ENCODE measurements around the gene MRPS2. TPM values are rescaled to one million over a fixed set of nuclear protein-coding genes. Genes with fewer than 3 reads are reported as not detected.

MRPS2 gene
- total and polyA plus RNA-seq, 10 donors = 19.2 to 40.6 (median 30.5) TPM

DNA sequence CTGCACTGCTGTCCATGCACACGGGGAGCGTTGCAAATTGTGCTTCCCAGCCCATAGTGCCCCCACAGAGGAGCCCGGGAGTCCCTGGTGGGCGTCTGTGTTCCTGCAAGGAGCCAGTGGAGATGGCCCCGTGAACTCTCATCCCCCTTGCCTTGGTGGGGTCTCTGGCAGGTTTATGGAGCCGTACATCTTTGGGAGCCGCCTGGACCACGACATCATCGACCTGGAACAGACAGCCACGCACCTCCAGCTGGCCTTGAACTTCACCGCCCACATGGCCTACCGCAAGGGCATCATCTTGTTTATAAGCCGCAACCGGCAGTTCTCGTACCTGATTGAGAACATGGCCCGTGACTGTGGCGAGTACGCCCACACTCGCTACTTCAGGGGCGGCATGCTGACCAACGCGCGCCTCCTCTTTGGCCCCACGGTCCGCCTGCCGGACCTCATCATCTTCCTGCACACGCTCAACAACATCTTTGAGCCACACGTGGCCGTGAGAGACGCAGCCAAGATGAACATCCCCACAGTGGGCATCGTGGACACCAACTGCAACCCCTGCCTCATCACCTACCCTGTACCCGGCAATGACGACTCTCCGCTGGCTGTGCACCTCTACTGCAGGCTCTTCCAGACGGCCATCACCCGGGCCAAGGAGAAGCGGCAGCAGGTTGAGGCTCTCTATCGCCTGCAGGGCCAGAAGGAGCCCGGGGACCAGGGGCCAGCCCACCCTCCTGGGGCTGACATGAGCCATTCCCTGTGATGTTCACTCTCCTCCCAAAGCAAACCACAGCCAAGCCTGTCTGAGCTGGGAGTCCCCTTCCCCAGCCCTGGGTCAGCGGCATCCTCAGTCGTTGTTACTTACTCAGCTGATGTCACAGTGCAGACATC lies 3.1 kb downstream of the MRPS2 start:
- H3K4me3 ChIP-seq = no peak overlapping the region
- H3K36me3 ChIP-seq = peaks cover 0 to 39% (median 29%) of the 10 kb centered on the region in 6 donors
- H3K27ac ChIP-seq = no peak overlapping the region
- no peaks in the 10 kb centered on the region for H3K27me3 ChIP-seq (replicated peaks in 1 of 7)
- peaks cover 0 to 11% (median 5%) of the 10 kb centered on the region in 8 donors for H3K9me3 ChIP-seq
- peak; percentile 69 for DNase-seq
- H3K4me1 ChIP-seq = peaks cover 16 to 73% (median 44%) of the 10 kb centered on the region in 6 donors
- 89 to 97% (median 93%) methylated on average over 32 to 41 of the region's 41 CpGs for WGBS, 5 donors
- no peak for TF ChIP-seq POLR2A (IDR thresholded peaks at IDR 0.05)
- peak in 1 of 3 donors; percentile 35 for TF ChIP-seq POLR2AphosphoS5 (IDR thresholded peaks at IDR 0.05)
- intact Hi-C loops (cut with DNase I; ENCODE audit: low total_unique reads) = no loop called here

DNA sequence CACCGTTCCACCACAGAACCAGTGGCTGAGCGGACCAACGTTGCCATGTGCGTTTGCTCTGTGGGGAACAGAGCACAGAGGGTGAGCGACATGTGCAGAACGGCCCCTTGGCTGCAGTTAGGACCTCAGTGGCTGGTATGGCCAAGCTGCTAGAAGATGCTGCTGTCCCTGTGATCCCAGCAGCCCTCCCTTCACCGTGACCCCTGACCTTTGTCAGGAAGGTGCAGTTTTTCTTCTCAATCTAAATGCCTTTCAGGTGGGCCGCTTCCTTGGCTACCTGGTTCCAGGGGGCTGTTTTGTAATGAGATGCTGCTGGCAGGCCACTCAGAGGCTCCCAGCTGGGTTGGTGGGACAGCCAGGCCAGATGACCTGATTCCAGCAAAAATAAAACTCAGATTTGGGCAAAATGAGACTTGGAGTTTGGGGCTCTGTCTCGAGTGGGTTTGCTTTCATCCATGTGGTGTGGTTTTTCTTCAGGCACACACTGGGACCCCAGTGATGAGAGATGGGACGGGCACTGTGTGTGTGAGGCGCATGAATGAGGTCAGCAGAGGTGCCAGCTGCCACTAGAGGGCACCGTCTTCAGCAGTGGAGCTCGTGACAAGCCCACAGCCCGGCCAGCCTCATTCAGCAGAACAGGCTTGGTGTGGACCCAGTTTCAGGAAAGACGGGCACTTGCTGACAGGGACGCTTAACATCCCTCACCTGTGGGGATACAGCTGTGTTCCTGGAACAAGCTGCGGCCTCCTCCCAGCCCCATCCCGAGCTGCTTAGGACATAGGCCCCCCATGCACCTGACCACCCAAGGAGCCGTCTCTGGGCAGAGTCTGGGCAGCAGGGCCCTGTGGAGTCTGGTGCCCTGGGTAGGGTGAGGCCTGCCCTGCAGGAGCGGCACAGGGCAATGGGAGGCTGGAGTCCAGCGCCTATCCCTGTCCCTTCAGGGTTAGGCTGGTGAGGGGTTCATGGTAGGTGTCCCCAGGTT lies 4.1 kb downstream of the MRPS2 start:
- TF ChIP-seq, protein P1, sequence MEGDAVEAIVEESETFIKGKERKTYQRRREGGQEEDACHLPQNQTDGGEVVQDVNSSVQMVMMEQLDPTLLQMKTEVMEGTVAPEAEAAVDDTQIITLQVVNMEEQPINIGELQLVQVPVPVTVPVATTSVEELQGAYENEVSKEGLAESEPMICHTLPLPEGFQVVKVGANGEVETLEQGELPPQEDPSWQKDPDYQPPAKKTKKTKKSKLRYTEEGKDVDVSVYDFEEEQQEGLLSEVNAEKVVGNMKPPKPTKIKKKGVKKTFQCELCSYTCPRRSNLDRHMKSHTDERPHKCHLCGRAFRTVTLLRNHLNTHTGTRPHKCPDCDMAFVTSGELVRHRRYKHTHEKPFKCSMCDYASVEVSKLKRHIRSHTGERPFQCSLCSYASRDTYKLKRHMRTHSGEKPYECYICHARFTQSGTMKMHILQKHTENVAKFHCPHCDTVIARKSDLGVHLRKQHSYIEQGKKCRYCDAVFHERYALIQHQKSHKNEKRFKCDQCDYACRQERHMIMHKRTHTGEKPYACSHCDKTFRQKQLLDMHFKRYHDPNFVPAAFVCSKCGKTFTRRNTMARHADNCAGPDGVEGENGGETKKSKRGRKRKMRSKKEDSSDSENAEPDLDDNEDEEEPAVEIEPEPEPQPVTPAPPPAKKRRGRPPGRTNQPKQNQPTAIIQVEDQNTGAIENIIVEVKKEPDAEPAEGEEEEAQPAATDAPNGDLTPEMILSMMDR (IDR thresholded peaks at IDR 0.05 in 8 of 11, conservative IDR thresholded peaks at IDR 0.05 in 3 of 11) = peak in 10 of 11 experiments; percentile 45 to 79 (median 62)
- TF ChIP-seq POLR2A (IDR thresholded peaks at IDR 0.05) (no peak), POLR2AphosphoS5 (IDR thresholded peaks at IDR 0.05) (peak in 2 of 3 donors; percentile 19 to 48)
- peak; percentile 82 for DNase-seq
- peak overlapping the region in 1 of 8 donors; percentile 52 for H3K27ac ChIP-seq
- 70 to 82% (median 73%) methylated on average over 14 to 21 of the region's 21 CpGs for WGBS, 5 donors
- H3K4me1 ChIP-seq = peaks cover 12 to 64% (median 38%) of the 10 kb centered on the region in 6 donors
- intact Hi-C loops (cut with DNase I; ENCODE audit: low total_unique reads) = no loop called here
- H3K36me3 ChIP-seq = peaks cover 0 to 39% (median 29%) of the 10 kb centered on the region in 6 donors
- H3K4me3 ChIP-seq = no peak overlapping the region
- no peaks in the 10 kb centered on the region for H3K27me3 ChIP-seq (replicated peaks in 1 of 7)
- H3K9me3 ChIP-seq = peaks cover 0 to 21% (median 14%) of the 10 kb centered on the region in 8 donors

DNA sequence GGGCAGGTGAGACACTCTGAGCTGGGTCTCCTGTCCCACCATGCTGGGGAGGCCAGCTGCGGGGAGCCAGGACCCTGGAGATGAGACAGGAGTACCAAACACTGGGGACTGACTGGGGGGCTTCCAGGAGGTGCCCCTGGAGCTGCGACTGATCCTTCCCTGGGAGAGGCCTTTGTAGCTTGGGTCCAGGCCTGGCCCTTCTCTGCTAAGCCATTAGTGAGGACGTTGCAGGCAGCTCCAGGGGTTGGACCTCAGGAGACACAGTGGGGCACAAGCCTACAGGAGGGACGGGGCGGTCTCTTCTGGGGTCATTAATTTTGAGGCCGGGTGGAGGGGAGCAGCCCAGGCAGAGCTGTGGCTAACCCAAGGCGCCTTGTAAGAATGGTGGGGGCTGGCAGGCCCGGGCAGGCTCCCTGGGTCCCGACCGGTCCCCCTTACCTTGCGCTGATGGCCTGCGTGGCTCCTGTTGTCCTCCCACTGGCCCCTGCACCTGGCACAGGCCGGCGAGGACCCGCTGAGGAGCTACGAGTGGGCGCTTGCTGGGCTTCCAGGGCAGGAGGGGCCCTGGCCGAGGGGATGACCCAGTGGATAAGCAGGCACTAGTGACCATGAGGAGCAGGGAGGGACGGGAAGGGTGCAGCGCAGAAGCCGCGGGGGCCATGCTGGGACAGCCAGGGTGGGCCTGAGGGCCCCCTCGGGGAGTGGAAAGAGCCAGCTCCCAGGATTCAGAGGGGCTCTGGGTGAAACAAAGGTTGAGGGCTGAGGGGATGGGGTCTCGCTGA lies 5.1 kb downstream of the MRPS2 start:
- TF ChIP-seq POLR2AphosphoS5 (IDR thresholded peaks at IDR 0.05) (no peak), POLR2A (IDR thresholded peaks at IDR 0.05) (no peak)
- TF ChIP-seq, protein P1 (IDR thresholded peaks at IDR 0.05 in 8 of 11, conservative IDR thresholded peaks at IDR 0.05 in 3 of 11) = no peak
- intact Hi-C loops (cut with DNase I; ENCODE audit: low total_unique reads) = no loop called here
- Histone ChIP-seq H3K27me3 (replicated peaks in 1 of 7) (no peaks in the 10 kb centered on the region), H3K36me3 (peaks cover 0 to 39% (median 29%) of the 10 kb centered on the region in 6 donors), H3K4me3 (no peak overlapping the region), H3K9me3 (peaks cover 0 to 27% (median 20%) of the 10 kb centered on the region in 8 donors), H3K27ac (peak overlapping the region in 4 of 8 donors; percentile 33 to 52 (median 46)), H3K4me1 (peaks cover 11 to 55% (median 30%) of the 10 kb centered on the region in 6 donors)
- DNase-seq = peak; percentile 74
- WGBS, 5 donors = 79 to 92% (median 92%) methylated on average over 14 to 24 of the region's 24 CpGs

Measured in spleen (tissue), 11 donors.